ENCODE measurements around the gene TBC1D21.

- TF ChIP-seq, protein P1, sequence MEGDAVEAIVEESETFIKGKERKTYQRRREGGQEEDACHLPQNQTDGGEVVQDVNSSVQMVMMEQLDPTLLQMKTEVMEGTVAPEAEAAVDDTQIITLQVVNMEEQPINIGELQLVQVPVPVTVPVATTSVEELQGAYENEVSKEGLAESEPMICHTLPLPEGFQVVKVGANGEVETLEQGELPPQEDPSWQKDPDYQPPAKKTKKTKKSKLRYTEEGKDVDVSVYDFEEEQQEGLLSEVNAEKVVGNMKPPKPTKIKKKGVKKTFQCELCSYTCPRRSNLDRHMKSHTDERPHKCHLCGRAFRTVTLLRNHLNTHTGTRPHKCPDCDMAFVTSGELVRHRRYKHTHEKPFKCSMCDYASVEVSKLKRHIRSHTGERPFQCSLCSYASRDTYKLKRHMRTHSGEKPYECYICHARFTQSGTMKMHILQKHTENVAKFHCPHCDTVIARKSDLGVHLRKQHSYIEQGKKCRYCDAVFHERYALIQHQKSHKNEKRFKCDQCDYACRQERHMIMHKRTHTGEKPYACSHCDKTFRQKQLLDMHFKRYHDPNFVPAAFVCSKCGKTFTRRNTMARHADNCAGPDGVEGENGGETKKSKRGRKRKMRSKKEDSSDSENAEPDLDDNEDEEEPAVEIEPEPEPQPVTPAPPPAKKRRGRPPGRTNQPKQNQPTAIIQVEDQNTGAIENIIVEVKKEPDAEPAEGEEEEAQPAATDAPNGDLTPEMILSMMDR (conservative IDR thresholded peaks at IDR 0.05), result no peak
- no peak for TF ChIP-seq ZFX (IDR thresholded peaks at IDR 0.05)
Measured at GRCh38 chr15:73904026-73904815, 30.9 kb downstream of the TBC1D21 start.

Measured in C4-2B (cell line).